K562 treated with DMSO at 1 percent for 12 hours (cell line): ENCODE results near the gene LINGO4. TPM values are rescaled to one million over a fixed set of nuclear protein-coding genes. Genes with fewer than 3 reads are reported as not detected.

Source experiments
- total RNA-seq: library from RNA; unstranded; fragments of 300-600 nt; gene quantifications from 2 replicates; pipeline ENCODE4 v1.2.3, GENCODE V29; 2022; ENCODE audit not compliant: insufficient read depth

The LINGO4 gene
- total RNA-seq = not detected in 2 replicates

GRCh38 chr1:151805066-151805820 lies at the start of gene LINGO4:
Gene LINGO4 (minus strand): TSS chr1:151805419. CDS start chr1:151802704, 2,715 bp downstream.

GRCh38 chr1:151853411-151853943 lies 48.3 kb upstream of the LINGO4 start, which contains the start of gene THEM5:
Gene THEM5 (minus strand): TSS chr1:151853712. CDS start chr1:151853565, 147 bp downstream.

GRCh38 chr1:151839457-151840403 lies 34.5 kb upstream of the LINGO4 start, which contains the start of gene C2CD4D:
Gene C2CD4D (minus strand): TSS chr1:151839820. CDS start chr1:151838989, 831 bp downstream.

GRCh38 chr1:151831605-151832004 lies 26.4 kb upstream of the LINGO4 start, which contains the start of gene RORC:
Gene RORC (minus strand): TSS chr1:151831802. CDS start chr1:151831764, 38 bp downstream.

GRCh38 chr1:151790071-151790939 lies 14.9 kb downstream of the LINGO4 start, which contains the start of gene TDRKH:
Gene TDRKH (minus strand): TSS chr1:151790500. CDS start chr1:151783022, 7,478 bp downstream.

GRCh38 chr1:151762941-151763921 lies 42.0 kb downstream of the LINGO4 start, which contains the start of gene MRPL9:
Gene MRPL9 (minus strand): TSS chr1:151763496. CDS start chr1:151763479, 17 bp downstream.

Other genes starting within 250 kb of the LINGO4 start
- 3.6 and 7.5 TPM in 2 replicates for gene SNX27, start 193.4 kb downstream of the LINGO4 start, total RNA-seq
- not detected in 2 replicates for gene CELF3, start 88.6 kb downstream of the LINGO4 start, total RNA-seq
- gene RIIAD1, start 83.9 kb downstream of the LINGO4 start, total RNA-seq = not detected in 2 replicates
- gene MRPL9, start 41.9 kb downstream of the LINGO4 start, total RNA-seq = 86.0 and 90.4 TPM in 2 replicates
- 5.3 and 14.2 TPM in 2 replicates for gene TDRKH, start 14.9 kb downstream of the LINGO4 start, total RNA-seq
- gene RORC, start 26.4 kb upstream of the LINGO4 start, total RNA-seq = not detected in 2 replicates
- gene C2CD4D, start 34.4 kb upstream of the LINGO4 start, total RNA-seq = not detected in 2 replicates
- not detected in 2 replicates for gene THEM5, start 48.3 kb upstream of the LINGO4 start, total RNA-seq
- gene THEM4, start 104.1 kb upstream of the LINGO4 start, total RNA-seq = 12.1 and 30.6 TPM in 2 replicates
- gene S100A10, start 188.4 kb upstream of the LINGO4 start, total RNA-seq = not detected in 2 replicates
- 532 and 585 TPM in 2 replicates for gene S100A11, start 231.6 kb upstream of the LINGO4 start, total RNA-seq